A549 (cell line): Measurements from ENCODE around the gene TRIM17. TPM values are rescaled to one million over a fixed set of nuclear protein-coding genes. Genes with fewer than 3 reads are reported as not detected.

ENCODE experiments used
- ATAC-seq, 2 experiments: fragments of 200-7000 bp in 1 of 2; fragments of >200 bp in 1 of 2; cut with Nextera tagmentation in 1 of 2; cut with Tn5 transposase in 1 of 2; 3 replicates each; pipeline versions ENCODE4 v1.8.0 to v1.9.1; 2018 to 2020; ENCODE audit warnings: mild to moderate bottlenecking in 1 of 2, moderate library complexity in 1 of 2
- CTCF ChIA-PET: fragments of 300-600 bp; sonication (Branson Sonifier 250); formaldehyde crosslinking; extraction: SDS; loops from one replicate; lab custom pipeline; 2021; ENCODE audit warnings: antibody characterized with exemption, inconsistent platforms; lab: Yijun Ruan, JAX
- POLR2A ChIA-PET: fragments of 350-600 bp; formaldehyde crosslinking; extraction: SDS; loops from one replicate; lab custom pipeline; 2021; ENCODE audit warnings: antibody characterized with exemption, inconsistent platforms; lab: Yijun Ruan, JAX
- DNase-seq, 2 experiments: peaks; one replicate each; pipeline versions ENCODE4 v3.0.0 to v3.0.0-alpha.2; 2011 to 2016; ENCODE audit warnings: low read depth in 1 of 2, low spot score in 1 of 2
- FAIRE-seq: peaks from 2 replicates; lab custom pipeline; 2011; peaks lifted over from hg19 to GRCh38; lab: Jason Lieb, UNC
- H3K27ac ChIP-seq, 2 experiments: fragments of >200 bp; sonication (Bioruptor Twin); formaldehyde crosslinking; 3 replicates each; pipeline ENCODE4 v1.5.1; 2016 to 2017
- H3K4me1 ChIP-seq: fragments of >200 bp; sonication (Bioruptor Twin); formaldehyde crosslinking; 3 replicates; pipeline ENCODE4 v1.6.1; 2016
- H3K4me2 ChIP-seq: fragments of >200 bp; sonication (Bioruptor Twin); formaldehyde crosslinking; 3 replicates; pipeline ENCODE4 v1.6.1; 2016
- H3K4me3 ChIP-seq: fragments of >200 bp; sonication (Bioruptor Twin); formaldehyde crosslinking; 3 replicates; pipeline ENCODE4 v1.5.1; 2016
- H3K9me3 ChIP-seq: fragments of >200 bp; sonication (Bioruptor Twin); formaldehyde crosslinking; 3 replicates; pipeline ENCODE4 v1.6.1; 2016
- CEBPB ChIP-seq, 2 experiments: fragments of >200 bp in 1 of 2; sonication (Bioruptor Twin) in 1 of 2; formaldehyde crosslinking in 1 of 2; IDR thresholded peaks; 2 replicates each; pipeline ENCODE4 v1.6.1; 2012 to 2016
- CHD4 ChIP-seq: fragments of 200-600 bp; sonication (generic); IDR thresholded peaks from 2 replicates; pipeline ENCODE4 v1.6.1; 2016; ENCODE audit warnings: antibody characterized with exemption, mild to moderate bottlenecking, borderline replicate concordance
- ESRRA ChIP-seq: fragments of 150-350 bp; IDR thresholded peaks from 2 replicates; pipeline ENCODE4 v1.6.1; 2014; ENCODE audit warnings: mild to moderate bottlenecking, low read length, borderline replicate concordance
- JUN ChIP-seq, 2 experiments: fragments of >200 bp; sonication (Bioruptor Twin); formaldehyde crosslinking; IDR thresholded peaks; 2 replicates in 1 of 2; 3 replicates in 1 of 2; pipeline ENCODE4 v1.6.1; 2016 to 2017
- KDM1A ChIP-seq: fragments of 200-600 bp; sonication (generic); IDR thresholded peaks from 2 replicates; pipeline ENCODE4 v1.6.1; 2016; ENCODE audit warnings: low read depth, mild to moderate bottlenecking
- KDM5A ChIP-seq: fragments of 200-600 bp; sonication (generic); IDR thresholded peaks from 2 replicates; pipeline ENCODE4 v1.6.1; 2016; ENCODE audit warnings: antibody characterized with exemption, mild to moderate bottlenecking
- NFE2L2 ChIP-seq: fragments of 150-350 bp; conservative IDR thresholded peaks from 2 replicates; pipeline ENCODE4 v1.6.1; 2014; ENCODE audit warnings: low read length
- NPAS2 ChIP-seq: fragments of 250-450 bp; sonication (Bioruptor Pico); IDR thresholded peaks from 2 replicates; pipeline ENCODE4 v1.8.0; 2022; ENCODE audit warnings: mild to moderate bottlenecking, moderate library complexity, borderline replicate concordance
- NR3C1 ChIP-seq: fragments of >200 bp; sonication (Bioruptor Twin); formaldehyde crosslinking; IDR thresholded peaks from 3 replicates; pipeline ENCODE4 v1.6.1; 2017
- POLR2A ChIP-seq: IDR thresholded peaks from 2 replicates; pipeline ENCODE4 v1.6.1; 2012; ENCODE audit warnings: mild to moderate bottlenecking, low read length
- RARB ChIP-seq: fragments of 250-450 bp; sonication (Bioruptor Pico); IDR thresholded peaks from 2 replicates; pipeline ENCODE4 v1.8.0; 2021; ENCODE audit warnings: mild to moderate bottlenecking, moderate library complexity
- RCOR1 ChIP-seq: fragments of 150-350 bp; IDR thresholded peaks from 2 replicates; pipeline ENCODE4 v1.6.1; 2014; ENCODE audit warnings: antibody characterized with exemption, low read length, low read depth
- SMC3 ChIP-seq: fragments of >200 bp; sonication (Bioruptor Twin); formaldehyde crosslinking; IDR thresholded peaks from 3 replicates; pipeline ENCODE4 v1.6.1; 2018; ENCODE audit warnings: inconsistent platforms
- SREBF2 ChIP-seq: fragments of 450-650 bp; IDR thresholded peaks from 2 replicates; pipeline ENCODE4 v1.6.1; 2014; ENCODE audit warnings: mild to moderate bottlenecking, moderate library complexity
- ZFP36 ChIP-seq: fragments of 450-650 bp; IDR thresholded peaks from 2 replicates; pipeline ENCODE4 v1.6.1; 2014; ENCODE audit warnings: borderline replicate concordance; ENCODE audit not compliant: partially characterized antibody
- WGBS: methylation state at CpG from one replicate; pipeline ENCODE4 v1.1.6; 2017; ENCODE audit errors: missing lambda C conversion rate; 5-methylcytosine and 5-hydroxymethylcytosine counted together
- polyA plus RNA-seq, 4 experiments: library from polyadenylated mRNA; depleted of rRNA in 3 of 4; stranded (reverse); fragments of >200 nt; fragmentation: RNase III in 1 of 4; extraction: RNeasy Plus Mini Kit Qiagen cat#74134 plus additional on column Dnase treatment in 1 of 4; gene quantifications; 2 replicates in 3 of 4; 3 replicates in 1 of 4; pipeline ENCODE4 v1.2.3, GENCODE V29; 2011 to 2017
- TF ChIP-seq, protein P1 (sequence below): fragments of >200 bp; sonication (Bioruptor Twin); formaldehyde crosslinking; IDR thresholded peaks from 3 replicates; pipeline ENCODE4 v1.6.1; 2016
- TF ChIP-seq, protein P2 (sequence below): fragments of >200 bp; sonication (Bioruptor Twin); formaldehyde crosslinking; IDR thresholded peaks from 2 replicates; pipeline ENCODE4 v1.6.1; 2016
- TF ChIP-seq, protein P3 (sequence below): fragments of 250-450 bp; sonication (Bioruptor Pico); IDR thresholded peaks from 2 replicates; pipeline ENCODE4 v1.5.0; 2021; ENCODE audit warnings: mild to moderate bottlenecking, moderate library complexity, borderline replicate concordance

TRIM17 gene
- polyA plus RNA-seq, 2 of the 4 experiments (the other 2 are of a cell fraction), result not detected

DNA sequence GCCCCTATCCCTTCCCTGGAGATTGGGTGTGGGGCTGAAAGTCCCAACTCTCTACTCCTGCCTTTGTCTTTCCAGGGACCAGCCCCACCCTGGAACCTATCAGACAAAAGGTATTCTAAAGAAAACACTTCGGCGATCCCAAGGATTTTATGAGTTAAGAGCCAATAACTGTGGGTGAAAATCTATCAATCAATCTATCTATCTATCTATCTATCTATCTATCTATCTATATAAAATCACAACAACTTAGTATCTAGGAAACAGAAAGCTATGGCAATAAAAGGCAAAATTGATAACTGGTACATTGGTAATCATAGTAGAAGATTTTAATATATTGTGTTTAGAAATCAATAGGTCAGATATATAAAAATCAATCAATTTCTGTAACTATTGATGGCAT is 32.9 kb downstream of the TRIM17 start:
- ATAC-seq (no peak), FAIRE-seq (no peak), DNase-seq (no peak)
- Histone ChIP-seq H3K27ac (no peak overlapping the region), H3K9me3 (no peaks in the 10 kb centered on the region), H3K4me2 (no peak overlapping the region), H3K4me3 (no peak overlapping the region), H3K4me1 (peaks cover 6% of the 10 kb centered on the region; the same call in 1 of the 3 replicates)
- TF ChIP-seq NFE2L2, result no peak
- TF ChIP-seq NPAS2, result no peak
- TF ChIP-seq RARB (CRISPR knock-in tag), result no peak
- TF ChIP-seq, protein P1, sequence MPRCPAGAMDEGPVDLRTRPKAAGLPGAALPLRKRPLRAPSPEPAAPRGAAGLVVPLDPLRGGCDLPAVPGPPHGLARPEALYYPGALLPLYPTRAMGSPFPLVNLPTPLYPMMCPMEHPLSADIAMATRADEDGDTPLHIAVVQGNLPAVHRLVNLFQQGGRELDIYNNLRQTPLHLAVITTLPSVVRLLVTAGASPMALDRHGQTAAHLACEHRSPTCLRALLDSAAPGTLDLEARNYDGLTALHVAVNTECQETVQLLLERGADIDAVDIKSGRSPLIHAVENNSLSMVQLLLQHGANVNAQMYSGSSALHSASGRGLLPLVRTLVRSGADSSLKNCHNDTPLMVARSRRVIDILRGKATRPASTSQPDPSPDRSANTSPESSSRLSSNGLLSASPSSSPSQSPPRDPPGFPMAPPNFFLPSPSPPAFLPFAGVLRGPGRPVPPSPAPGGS, result no peak
- TF ChIP-seq CHD4, result no peak
- no peak for TF ChIP-seq CEBPB (IDR thresholded peaks at IDR 0.05)
- no peak for TF ChIP-seq POLR2A
- TF ChIP-seq ZFP36, result no peak
- TF ChIP-seq, protein P2, sequence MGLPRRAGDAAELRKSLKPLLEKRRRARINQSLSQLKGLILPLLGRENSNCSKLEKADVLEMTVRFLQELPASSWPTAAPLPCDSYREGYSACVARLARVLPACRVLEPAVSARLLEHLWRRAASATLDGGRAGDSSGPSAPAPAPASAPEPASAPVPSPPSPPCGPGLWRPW, result no peak
- WGBS, result 67% methylated on average over 2 of the region's 2 CpGs
- ChIA-PET POLR2A (no interaction called here), CTCF (interaction anchor here (4.6 kb wide), 1 partner anchor 9 kb away, joined by 17 read pairs; no protein-coding TSS in a partner anchor)

DNA sequence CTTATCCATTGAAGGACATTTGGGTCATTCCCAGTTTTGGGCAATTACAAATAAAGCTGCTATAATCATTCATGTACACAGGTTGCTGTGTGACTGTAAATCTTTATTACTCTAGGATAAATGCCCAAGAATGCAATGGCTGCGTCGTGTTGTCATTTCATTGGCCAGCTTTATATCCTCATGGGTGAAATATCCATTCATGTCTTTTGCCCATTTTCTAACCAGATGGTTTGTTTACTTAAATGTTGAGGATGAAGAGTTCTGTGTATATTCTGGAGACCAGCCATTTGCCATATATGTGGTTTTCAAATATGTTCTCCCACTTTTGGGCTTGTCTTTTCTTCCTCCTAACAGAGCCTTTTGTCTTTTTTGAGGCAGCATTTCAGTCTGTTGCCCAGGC is 35.3 kb downstream of the TRIM17 start:
- no peak for FAIRE-seq
- no peak overlapping the region for H3K27ac ChIP-seq
- ChIA-PET POLR2A (no interaction called here), CTCF (interaction anchor here (0.7 to 4.6 kb wide), 2 partner anchors 12 to 561 kb away, joined by 4 to 17 read pairs; no protein-coding TSS in a partner anchor)
- TF ChIP-seq SMC3 (no peak), KDM1A (no peak), SREBF2 (no peak), NR3C1 (no peak), ESRRA (no peak)
- TF ChIP-seq, protein P3, sequence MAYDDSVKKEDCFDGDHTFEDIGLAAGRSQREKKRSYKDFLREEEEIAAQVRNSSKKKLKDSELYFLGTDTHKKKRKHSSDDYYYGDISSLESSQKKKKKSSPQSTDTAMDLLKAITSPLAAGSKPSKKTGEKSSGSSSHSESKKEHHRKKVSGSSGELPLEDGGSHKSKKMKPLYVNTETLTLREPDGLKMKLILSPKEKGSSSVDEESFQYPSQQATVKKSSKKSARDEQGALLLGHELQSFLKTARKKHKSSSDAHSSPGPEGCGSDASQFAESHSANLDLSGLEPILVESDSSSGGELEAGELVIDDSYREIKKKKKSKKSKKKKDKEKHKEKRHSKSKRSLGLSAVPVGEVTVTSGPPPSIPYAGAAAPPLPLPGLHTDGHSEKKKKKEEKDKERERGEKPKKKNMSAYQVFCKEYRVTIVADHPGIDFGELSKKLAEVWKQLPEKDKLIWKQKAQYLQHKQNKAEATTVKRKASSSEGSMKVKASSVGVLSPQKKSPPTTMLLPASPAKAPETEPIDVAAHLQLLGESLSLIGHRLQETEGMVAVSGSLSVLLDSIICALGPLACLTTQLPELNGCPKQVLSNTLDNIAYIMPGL (CRISPR knock-in tag), result no peak
- TF ChIP-seq, all 56 proteins: peak for 0
- Histone ChIP-seq H3K4me1 (peaks cover 9% of the 10 kb centered on the region; the same call in 2 of the 3 replicates), H3K4me2 (no peak overlapping the region), H3K4me3 (no peak overlapping the region), H3K9me3 (no peaks in the 10 kb centered on the region)
- WGBS, result 88% methylated on average over 2 of the region's 2 CpGs
- no peak for ATAC-seq
- no peak for DNase-seq

DNA sequence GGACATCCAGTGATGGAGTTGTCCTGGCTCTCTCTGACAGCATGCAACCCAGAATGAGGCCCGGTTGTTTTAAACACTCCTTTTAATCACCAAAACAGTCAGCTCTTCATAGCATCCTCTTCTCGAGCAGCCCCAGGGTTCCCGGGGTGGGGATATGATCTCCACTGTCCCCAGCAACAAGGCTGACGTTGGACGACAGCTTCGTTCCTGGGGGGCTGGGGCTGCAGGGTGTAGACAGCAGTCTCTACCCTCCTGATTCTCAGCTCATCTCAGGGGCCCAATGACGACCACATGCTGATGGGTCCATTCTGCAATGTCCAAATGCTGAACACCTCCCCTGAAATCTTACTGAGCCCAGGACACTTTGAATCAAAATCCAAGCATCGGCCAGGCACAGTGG is 37.0 kb downstream of the TRIM17 start:
- POLR2A ChIA-PET, result no interaction called here
- DNase-seq, result no peak

DNA sequence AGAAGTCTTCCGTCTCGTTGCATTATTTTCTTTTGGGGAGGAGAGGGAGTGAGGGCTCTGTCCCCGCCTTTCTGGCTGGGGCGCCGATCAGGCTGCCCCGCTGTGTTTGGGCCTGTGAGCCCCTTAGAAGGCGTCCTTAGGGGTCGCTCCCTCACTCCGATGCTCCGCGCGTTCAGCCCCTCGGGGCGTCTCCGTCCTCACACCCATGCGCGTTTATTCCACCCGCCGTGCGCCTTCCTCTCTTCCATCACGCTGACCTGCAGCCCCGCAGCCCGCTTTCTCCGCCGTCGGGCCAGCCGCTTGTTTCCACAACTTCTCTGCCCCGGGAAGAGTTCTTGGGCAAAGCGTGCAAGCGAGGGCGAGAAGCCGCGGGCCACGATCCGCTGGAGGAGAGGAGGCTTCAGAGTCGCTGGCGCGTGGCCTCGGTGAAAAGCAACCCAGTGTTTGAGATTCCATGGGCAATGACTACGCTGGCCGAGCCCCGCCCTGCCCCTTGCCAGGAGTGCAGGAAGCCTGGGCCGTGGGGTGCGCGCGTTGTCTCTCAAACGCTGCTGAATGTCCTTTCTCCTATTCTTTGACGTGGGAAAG is 37.7 kb downstream of the TRIM17 start:
- peaks cover 9% of the 10 kb centered on the region; the same call in 2 of the 3 replicates for H3K4me1 ChIP-seq
- DNase-seq (no peak), ATAC-seq (no peak), FAIRE-seq (no peak)
- H3K27ac ChIP-seq, result peak overlapping the region; percentile 78 to 82
- peak overlapping the region; percentile 51 for H3K4me3 ChIP-seq
- H3K4me2 ChIP-seq, result peak overlapping the region; percentile 80
- POLR2A ChIA-PET, result no interaction called here
- TF ChIP-seq KDM5A (peak; percentile 0; the same call in 1 of the 2 replicates), RCOR1 (no peak)
- no peaks in the 10 kb centered on the region for H3K9me3 ChIP-seq
- 75% methylated on average over 48 of the region's 48 CpGs for WGBS
- CTCF ChIA-PET, result interaction anchor here (0.7 to 2.5 kb wide), 11 partner anchors 14 to 176 kb away, joined by 3 to 17 read pairs (median 3); no protein-coding TSS in a partner anchor

More for the DNA sequence above, 37.0 kb downstream of the TRIM17 start:
- no peak for TF ChIP-seq JUN (IDR thresholded peaks at IDR 0.05)
- CTCF ChIA-PET, result interaction anchor here (0.7 to 1.3 kb wide), 7 partner anchors 22 to 177 kb away, joined by 3 read pairs; no protein-coding TSS in a partner anchor
- ATAC-seq, result no peak
- Histone ChIP-seq H3K4me2 (no peak overlapping the region), H3K9me3 (no peaks in the 10 kb centered on the region), H3K4me1 (peaks cover 9% of the 10 kb centered on the region; the same call in 2 of the 3 replicates), H3K27ac (no peak overlapping the region), H3K4me3 (no peak overlapping the region)
- FAIRE-seq, result no peak
- WGBS, result 91% methylated on average over 8 of the region's 8 CpGs
